A549 treated with Mapracorat at 1 μM for 4 hours (cell line): ENCODE results near the gene RAB5IF. TPM values are rescaled to one million over a fixed set of nuclear protein-coding genes. Genes with fewer than 3 reads are reported as not detected.

Experiments used
- total RNA-seq: library from RNA; stranded (reverse); fragments of 200-300 nt; extraction: Qiagen RNA extraction; gene quantifications from 5 replicates; pipeline ENCODE4 v1.2.3, GENCODE V29; 2022

RAB5IF gene
- total RNA-seq, result 196 to 289 TPM (median 260 TPM) in 5 replicates

DNA sequence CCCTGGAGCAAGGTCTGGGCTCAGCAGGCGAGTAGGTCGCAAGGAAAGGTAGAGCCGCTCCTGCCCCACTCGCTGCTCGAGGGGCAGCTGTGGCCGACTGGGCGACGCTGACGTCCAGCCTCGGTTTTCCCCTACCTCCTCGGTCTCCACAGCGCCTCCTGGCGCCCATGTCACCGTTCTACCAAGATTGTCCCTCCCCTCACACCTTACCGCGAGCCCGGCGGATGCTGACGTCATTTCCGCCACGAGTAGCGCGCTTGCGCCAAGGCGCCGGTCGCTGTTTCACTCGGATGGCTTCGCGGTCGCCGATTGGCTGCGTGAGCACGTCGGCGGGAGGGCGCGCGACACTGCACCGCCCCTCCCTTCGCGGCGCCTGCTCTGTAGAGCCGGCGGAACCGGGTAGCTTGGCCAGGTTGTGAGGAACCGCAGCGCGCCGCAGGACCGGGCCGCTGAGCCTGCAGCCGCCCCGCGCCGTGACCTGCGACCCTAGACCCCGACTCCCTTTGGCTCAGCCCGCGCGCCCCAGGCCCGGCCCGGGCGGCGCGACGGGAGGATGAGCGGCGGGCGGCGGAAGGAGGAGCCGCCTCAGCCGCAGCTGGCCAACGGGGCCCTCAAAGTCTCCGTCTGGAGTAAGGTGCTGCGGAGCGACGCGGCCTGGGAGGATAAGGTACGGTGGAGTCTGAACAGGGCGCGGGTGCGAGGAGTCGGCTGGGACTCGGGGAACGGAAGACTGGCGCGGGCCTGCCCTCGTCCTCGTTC is at the start of gene RAB5IF:
Gene RAB5IF, plus strand, starts transcription at position 381 of the 759 bp plus-strand sequence. Its CDS starts 173 bp downstream, at position 554.

DNA sequence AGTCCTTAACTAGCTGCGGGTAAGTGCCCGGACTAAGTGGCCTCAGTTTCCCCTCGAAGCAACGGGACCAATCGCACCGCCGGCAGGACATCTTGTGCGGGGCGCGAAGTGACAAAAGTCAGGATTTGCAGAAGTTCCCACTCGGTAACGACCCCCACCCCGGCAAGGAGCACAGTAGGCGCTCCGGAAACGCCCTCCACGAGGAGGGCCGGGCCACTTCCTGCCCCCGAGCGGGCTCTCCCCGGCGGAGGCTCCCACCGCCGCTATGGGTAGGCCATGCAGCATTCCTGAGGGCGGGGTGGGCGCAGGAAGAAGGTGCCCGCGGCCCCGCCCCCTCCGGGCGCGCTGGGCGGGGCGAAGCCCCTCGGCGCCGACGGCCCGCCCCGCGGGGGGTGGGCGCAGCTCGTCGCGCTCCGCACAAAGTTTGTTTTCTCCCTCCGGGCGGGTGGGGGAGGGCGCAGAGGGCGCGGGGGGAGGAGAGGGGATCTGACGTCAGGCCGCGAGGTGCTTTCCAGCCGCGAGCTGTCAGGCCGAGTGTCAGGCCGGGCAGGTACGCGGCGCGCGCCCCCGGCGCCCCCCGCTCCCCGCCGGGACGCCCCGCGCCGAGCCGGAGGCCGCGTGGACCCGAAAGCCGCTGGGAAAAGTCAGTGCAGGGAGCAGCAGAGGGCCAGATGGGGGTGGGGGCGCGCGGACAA is 32.3 kb upstream of the RAB5IF start, which contains the start of gene TGIF2:
Gene TGIF2, plus strand, starts transcription at position 495 of the 695 bp plus-strand sequence. CDS start 5,178 bp downstream, outside the sequence.

GRCh38 chr20:36645998-36646397 is 40.4 kb downstream of the RAB5IF start, which contains the start of gene SLA2:
Gene SLA2 (minus strand): TSS chr20:36646196. CDS start chr20:36641335, 4,861 bp downstream.

Other genes starting within 250 kb of the RAB5IF start
- 14.2 to 25.3 TPM (median 19.4 TPM) in 5 replicates for gene MYL9, start 64.3 kb upstream of the RAB5IF start, total RNA-seq
- 3.5 to 4.5 TPM (median 4.1 TPM) in 5 replicates for gene TGIF2, start 32.2 kb upstream of the RAB5IF start, total RNA-seq
- gene SLA2, start 40.4 kb downstream of the RAB5IF start, total RNA-seq, result 0.05 to 0.12 TPM (median 0.08 TPM) in 5 replicates
- 19.6 to 22.4 TPM (median 21.1 TPM) in 5 replicates for gene NDRG3, start 140.3 kb downstream of the RAB5IF start, total RNA-seq
- gene DSN1, start 168.0 kb downstream of the RAB5IF start, total RNA-seq, result 21.0 to 27.3 TPM (median 23.4 TPM) in 5 replicates